Measurements from ENCODE around the gene SPO11.

The SPO11 gene

GRCh38 chr20:57388953-57389694, 59.5 kb downstream of the SPO11 start:
- no peak for ATAC-seq
- TF ChIP-seq ZFP30 (CRISPR knock-in tag; IDR thresholded peaks at IDR 0.05) (no peak), ZC3H10 (CRISPR knock-in tag; IDR thresholded peaks at IDR 0.05) (no peak), CSDC2 (CRISPR knock-in tag; IDR thresholded peaks at IDR 0.05) (no peak), ISL1 (CRISPR knock-in tag; IDR thresholded peaks at IDR 0.05) (no peak), POU6F1 (CRISPR knock-in tag; IDR thresholded peaks at IDR 0.05; ENCODE audit: borderline replicate concordance, low read depth) (no peak), ARNTL (CRISPR knock-in tag; IDR thresholded peaks at IDR 0.05; ENCODE audit: borderline replicate concordance, low read depth) (no peak), TSHZ2 (CRISPR knock-in tag; IDR thresholded peaks at IDR 0.05) (no peak), ZNF8 (CRISPR knock-in tag; IDR thresholded peaks at IDR 0.05) (no peak), ZNF70 (CRISPR knock-in tag; IDR thresholded peaks at IDR 0.05) (no peak), OSR1 (CRISPR knock-in tag; IDR thresholded peaks at IDR 0.05) (no peak)

GRCh38 chr20:57389695-57390603, 60.3 kb downstream of the SPO11 start:
- no peak for ATAC-seq
- no peak for TF ChIP-seq ISL1 (CRISPR knock-in tag; IDR thresholded peaks at IDR 0.05)
- no peak for TF ChIP-seq POU6F1 (CRISPR knock-in tag; IDR thresholded peaks at IDR 0.05; ENCODE audit: borderline replicate concordance, low read depth)
- TF ChIP-seq PPARA (CRISPR knock-in tag; IDR thresholded peaks at IDR 0.05; ENCODE audit: borderline replicate concordance), result no peak
- TF ChIP-seq ZNF70 (CRISPR knock-in tag; IDR thresholded peaks at IDR 0.05), result no peak
- no peak for TF ChIP-seq TSHZ2 (CRISPR knock-in tag; IDR thresholded peaks at IDR 0.05)
- no peak for TF ChIP-seq ARNTL (CRISPR knock-in tag; IDR thresholded peaks at IDR 0.05; ENCODE audit: borderline replicate concordance, low read depth)
- no peak for TF ChIP-seq SNAI2 (CRISPR knock-in tag; IDR thresholded peaks at IDR 0.05)

GRCh38 chr20:57390604-57391438, 61.2 kb downstream of the SPO11 start, which contains the start of gene RBM38:
RBM38 (plus strand) TSS chr20:57391396; CDS start chr20:57391582, 186 bp downstream.
- peak; percentile 89 for ATAC-seq
- no peak for TF ChIP-seq TCF4 (CRISPR knock-in tag; IDR thresholded peaks at IDR 0.05; ENCODE audit: borderline replicate concordance)
- TF ChIP-seq BACH2 (CRISPR knock-in tag; IDR thresholded peaks at IDR 0.05; ENCODE audit: borderline replicate concordance), result no peak
- TF ChIP-seq ESRRG (CRISPR knock-in tag; IDR thresholded peaks at IDR 0.05), result no peak
- TF ChIP-seq TSHZ2 (CRISPR knock-in tag; IDR thresholded peaks at IDR 0.05), result no peak
- no peak for TF ChIP-seq POU6F1 (CRISPR knock-in tag; IDR thresholded peaks at IDR 0.05; ENCODE audit: borderline replicate concordance, low read depth)
- TF ChIP-seq ZFP30 (CRISPR knock-in tag; IDR thresholded peaks at IDR 0.05), result no peak
- no peak for TF ChIP-seq PPARA (CRISPR knock-in tag; IDR thresholded peaks at IDR 0.05; ENCODE audit: borderline replicate concordance)
- no peak for TF ChIP-seq ZC3H10 (CRISPR knock-in tag; IDR thresholded peaks at IDR 0.05)
